IPS-15b (cell line): ENCODE results near the gene ARID1B.

Experiments
- H3K27me3 ChIP-seq: one replicate; pipeline ENCODE4 v1.6.1; 2013; ENCODE audit warnings: low read length; ENCODE audit not compliant: control insufficient read depth, insufficient read depth
- H3K36me3 ChIP-seq: one replicate; pipeline ENCODE4 v1.6.1; 2013; ENCODE audit warnings: low read length; ENCODE audit not compliant: control insufficient read depth, insufficient read depth
- H3K4me1 ChIP-seq: one replicate; pipeline ENCODE4 v1.6.1; 2013; ENCODE audit warnings: mild to moderate bottlenecking, low read length; ENCODE audit not compliant: control insufficient read depth, insufficient read depth
- H3K4me3 ChIP-seq: one replicate; pipeline ENCODE4 v1.5.1; 2013; ENCODE audit warnings: low read depth, low read length
- H3K9ac ChIP-seq: one replicate; pipeline ENCODE4 v1.6.1; 2013; ENCODE audit warnings: low read depth, mild to moderate bottlenecking, low read length
- H3K9me3 ChIP-seq: one replicate; pipeline ENCODE4 v1.6.1; 2013; ENCODE audit warnings: mild to moderate bottlenecking, low read length; ENCODE audit not compliant: control insufficient read depth, insufficient read depth

The ARID1B gene

GRCh38 chr6:157107571-157107914 is 330.4 kb downstream of the ARID1B start:
- Histone ChIP-seq H3K4me1 (no peaks in the 10 kb centered on the region), H3K4me3 (no peak overlapping the region), H3K36me3 (peaks cover 5% of the 10 kb centered on the region), H3K9me3 (no peaks in the 10 kb centered on the region), H3K9ac (no peak overlapping the region), H3K27me3 (no peaks in the 10 kb centered on the region)

GRCh38 chr6:157107915-157108651 is 330.9 kb downstream of the ARID1B start:
- Histone ChIP-seq H3K36me3 (peaks cover 5% of the 10 kb centered on the region), H3K27me3 (no peaks in the 10 kb centered on the region), H3K9ac (no peak overlapping the region), H3K9me3 (no peaks in the 10 kb centered on the region), H3K4me3 (no peak overlapping the region), H3K4me1 (no peaks in the 10 kb centered on the region)

GRCh38 chr6:157108923-157109322 is 331.7 kb downstream of the ARID1B start:
- no peak overlapping the region for H3K4me3 ChIP-seq
- H3K27me3 ChIP-seq: no peaks in the 10 kb centered on the region
- H3K9ac ChIP-seq: no peak overlapping the region
- no peaks in the 10 kb centered on the region for H3K4me1 ChIP-seq
- no peaks in the 10 kb centered on the region for H3K9me3 ChIP-seq
- peaks cover 5% of the 10 kb centered on the region for H3K36me3 ChIP-seq

- peaks cover 5% of the 10 kb centered on the region for H3K36me3 ChIP-seq
- no peaks in the 10 kb centered on the region for H3K4me1 ChIP-seq
- no peak overlapping the region for H3K4me3 ChIP-seq
- no peak overlapping the region for H3K9ac ChIP-seq
- H3K9me3 ChIP-seq: no peaks in the 10 kb centered on the region
- H3K27me3 ChIP-seq: no peaks in the 10 kb centered on the region
These were observed 333.4 kb downstream of the ARID1B start for GRCh38 chr6:157110607-157111006.

GRCh38 chr6:157113389-157113788 is 336.2 kb downstream of the ARID1B start:
- Histone ChIP-seq H3K36me3 (peaks cover 5% of the 10 kb centered on the region), H3K9me3 (no peaks in the 10 kb centered on the region)

GRCh38 chr6:157116426-157116825 is 339.2 kb downstream of the ARID1B start:
- Histone ChIP-seq H3K4me3 (no peak overlapping the region), H3K27me3 (no peaks in the 10 kb centered on the region), H3K9ac (no peak overlapping the region), H3K36me3 (no peaks in the 10 kb centered on the region), H3K4me1 (no peaks in the 10 kb centered on the region), H3K9me3 (no peaks in the 10 kb centered on the region)

More at GRCh38 chr6:157113389-157113788, 336.2 kb downstream of the ARID1B start:
- H3K9ac ChIP-seq: no peak overlapping the region
- H3K4me3 ChIP-seq: no peak overlapping the region
- H3K4me1 ChIP-seq: no peaks in the 10 kb centered on the region
- no peaks in the 10 kb centered on the region for H3K27me3 ChIP-seq

- Histone ChIP-seq H3K36me3 (no peaks in the 10 kb centered on the region), H3K9me3 (no peaks in the 10 kb centered on the region)
These were observed 340.4 kb downstream of the ARID1B start for GRCh38 chr6:157117431-157118095.

GRCh38 chr6:157119502-157120027 is 342.4 kb downstream of the ARID1B start:
- no peaks in the 10 kb centered on the region for H3K9me3 ChIP-seq
- H3K4me3 ChIP-seq: no peak overlapping the region
- H3K4me1 ChIP-seq: no peaks in the 10 kb centered on the region
- H3K36me3 ChIP-seq: no peaks in the 10 kb centered on the region
- no peak overlapping the region for H3K9ac ChIP-seq
- H3K27me3 ChIP-seq: no peaks in the 10 kb centered on the region

More at GRCh38 chr6:157117431-157118095, 340.4 kb downstream of the ARID1B start:
- no peak overlapping the region for H3K4me3 ChIP-seq
- H3K4me1 ChIP-seq: no peaks in the 10 kb centered on the region
- H3K27me3 ChIP-seq: no peaks in the 10 kb centered on the region
- H3K9ac ChIP-seq: no peak overlapping the region

- no peaks in the 10 kb centered on the region for H3K4me1 ChIP-seq
- H3K36me3 ChIP-seq: no peaks in the 10 kb centered on the region
- no peak overlapping the region for H3K9ac ChIP-seq
- H3K27me3 ChIP-seq: no peaks in the 10 kb centered on the region
- no peaks in the 10 kb centered on the region for H3K9me3 ChIP-seq
- no peak overlapping the region for H3K4me3 ChIP-seq
These were observed 343.5 kb downstream of the ARID1B start for GRCh38 chr6:157120534-157121232.

GRCh38 chr6:157121897-157122296 is 344.7 kb downstream of the ARID1B start:
- H3K36me3 ChIP-seq: no peaks in the 10 kb centered on the region
- H3K4me3 ChIP-seq: no peak overlapping the region
- no peaks in the 10 kb centered on the region for H3K9me3 ChIP-seq
- H3K4me1 ChIP-seq: no peaks in the 10 kb centered on the region
- no peaks in the 10 kb centered on the region for H3K27me3 ChIP-seq
- no peak overlapping the region for H3K9ac ChIP-seq

- Histone ChIP-seq H3K4me3 (no peak overlapping the region), H3K36me3 (no peaks in the 10 kb centered on the region), H3K4me1 (no peaks in the 10 kb centered on the region), H3K9me3 (no peaks in the 10 kb centered on the region), H3K9ac (no peak overlapping the region), H3K27me3 (no peaks in the 10 kb centered on the region)
These were observed 346.1 kb downstream of the ARID1B start for GRCh38 chr6:157123234-157123633.
